PC-9 (cell line): ENCODE data around the gene AGAP1. TPM values are rescaled to one million over a fixed set of nuclear protein-coding genes. Genes with fewer than 3 reads are reported as not detected.

Experiments
- BruUV-seq: library from RNA; stranded (reverse); fragments of 400-500 nt; replicated peaks from 2 replicates; lab custom pipeline; 2021; lab: Mats Ljungman, UMichigan
- CTCF ChIA-PET: fragments of 300-600 bp; sonication (Branson Sonifier 250); formaldehyde crosslinking; loops from one replicate; lab custom pipeline; 2022; ENCODE audit warnings: antibody characterized with exemption; lab: Charles Lee
- POLR2A ChIA-PET: fragments of 300-600 bp; sonication (Branson Sonifier 250); formaldehyde crosslinking; loops from one replicate; lab custom pipeline; 2022; ENCODE audit warnings: antibody characterized with exemption; ENCODE audit not compliant: unreplicated experiment; lab: Charles Lee
- DNase-seq, 2 experiments: peaks; one replicate each; pipeline versions ENCODE4 v3.0.0 to v3.0.0-alpha.2; 2015 to 2022; ENCODE audit warnings: mixed read lengths in 1 of 2
- H2AFZ ChIP-seq: fragments of 200-600 bp; sonication (generic); 2 replicates; pipeline ENCODE4 v1.8.1; 2017; ENCODE audit warnings: antibody characterized with exemption
- H3F3A ChIP-seq: fragments of 200-600 bp; sonication (generic); 2 replicates; pipeline ENCODE4 v1.8.1; 2017; ENCODE audit warnings: antibody characterized with exemption, mild to moderate bottlenecking, low read depth; ENCODE audit not compliant: insufficient read depth
- H3K27ac ChIP-seq: fragments of 200-600 bp; sonication (generic); 2 replicates; pipeline ENCODE4 v1.6.1; 2016; ENCODE audit warnings: mixed run types
- H3K27me3 ChIP-seq: fragments of 200-600 bp; sonication (generic); 2 replicates; pipeline ENCODE4 v1.6.1; 2016; ENCODE audit warnings: low read depth, mixed run types; ENCODE audit not compliant: insufficient read depth
- H3K36me3 ChIP-seq: fragments of 200-600 bp; sonication (generic); 2 replicates; pipeline ENCODE4 v1.6.1; 2016; ENCODE audit warnings: low read depth, mixed run types
- H3K4me1 ChIP-seq: fragments of 200-600 bp; sonication (generic); replicated peaks from 2 replicates; pipeline ENCODE4 v1.6.1; 2016; ENCODE audit warnings: mixed run types; ENCODE audit not compliant: insufficient read depth
- H3K4me2 ChIP-seq: fragments of 200-600 bp; sonication (generic); 2 replicates; pipeline ENCODE4 v1.6.1; 2017; ENCODE audit warnings: mixed run types
- H3K4me3 ChIP-seq: fragments of 200-600 bp; sonication (generic); 2 replicates; pipeline ENCODE4 v1.6.1; 2016; ENCODE audit warnings: mixed run types
- H3K79me2 ChIP-seq: fragments of 200-600 bp; sonication (generic); 2 replicates; pipeline ENCODE4 v1.6.1; 2017; ENCODE audit warnings: low read depth, mixed run types
- H3K9me2 ChIP-seq: fragments of 200-600 bp; sonication (generic); 2 replicates; pipeline ENCODE4 v1.8.1; 2017; ENCODE audit warnings: mild to moderate bottlenecking; ENCODE audit not compliant: insufficient read depth
- H3K9me3 ChIP-seq: fragments of 200-600 bp; sonication (generic); 2 replicates; pipeline ENCODE4 v1.8.1; 2016; ENCODE audit warnings: low read depth; ENCODE audit not compliant: insufficient read depth
- H4K20me1 ChIP-seq: fragments of 200-600 bp; sonication (generic); 2 replicates; pipeline ENCODE4 v1.8.1; 2017; ENCODE audit not compliant: insufficient read depth
- EZH2 ChIP-seq: fragments of 200-600 bp; sonication (generic); IDR thresholded peaks from 2 replicates; pipeline ENCODE4 v1.8.0; 2017; ENCODE audit warnings: antibody characterized with exemption, low read depth
- intact Hi-C: fragments of 100-400 bp; cut with micrococcal nuclease; formaldehyde crosslinking; loops from one replicate; pipeline ENCODE4 v1.10.0; 2022; ENCODE audit not compliant: unreplicated experiment
- total RNA-seq: library from RNA; stranded (reverse); gene quantifications from 2 replicates; pipeline ENCODE4 v1.2.3, GENCODE V29; 2021
- TF ChIP-seq, protein P1 (sequence below): fragments of 200-600 bp; sonication (generic); conservative IDR thresholded peaks from 2 replicates; pipeline ENCODE4 v1.6.1; 2017; ENCODE audit warnings: mixed run types, antibody characterized with exemption, mild to moderate bottlenecking, moderate library complexity

The AGAP1 gene
- total RNA-seq, 1 experiment from 2014 or later, result 91.4 TPM

DNA sequence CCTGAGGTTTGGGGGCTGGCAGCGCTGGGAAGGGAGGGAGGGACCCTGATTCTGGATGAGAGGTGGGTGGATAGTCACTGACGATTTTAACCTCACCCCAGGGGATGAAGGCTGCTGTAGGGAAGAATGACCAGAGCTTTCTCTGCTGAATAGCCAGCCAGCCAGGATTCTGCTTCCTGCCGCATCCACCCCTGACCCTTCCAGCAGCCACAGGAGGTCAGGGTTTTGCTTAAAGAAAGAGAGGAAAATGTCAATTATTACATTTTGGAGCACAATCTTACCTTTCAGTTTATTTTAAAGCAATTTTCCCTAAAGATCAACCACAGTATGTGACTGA, 456.6 kb downstream of the AGAP1 start:
- no peaks in the 10 kb centered on the region for H3K9me2 ChIP-seq
- H3K27ac ChIP-seq, result no peak overlapping the region
- no peaks in the 10 kb centered on the region for H3K36me3 ChIP-seq
- H3K4me2 ChIP-seq, result no peak overlapping the region
- CTCF ChIA-PET, result no interaction called here
- no peaks in the 10 kb centered on the region for H3K4me1 ChIP-seq
- no peak overlapping the region for H3K4me3 ChIP-seq
- DNase-seq, result no peak
- H3K9me3 ChIP-seq, result no peaks in the 10 kb centered on the region
- no peaks in the 10 kb centered on the region for H3K27me3 ChIP-seq
- H2AFZ ChIP-seq, result no peak overlapping the region
- intact Hi-C loops, result no loop called here
- no TSS peak for BruUV-seq
- TF ChIP-seq, protein P1, sequence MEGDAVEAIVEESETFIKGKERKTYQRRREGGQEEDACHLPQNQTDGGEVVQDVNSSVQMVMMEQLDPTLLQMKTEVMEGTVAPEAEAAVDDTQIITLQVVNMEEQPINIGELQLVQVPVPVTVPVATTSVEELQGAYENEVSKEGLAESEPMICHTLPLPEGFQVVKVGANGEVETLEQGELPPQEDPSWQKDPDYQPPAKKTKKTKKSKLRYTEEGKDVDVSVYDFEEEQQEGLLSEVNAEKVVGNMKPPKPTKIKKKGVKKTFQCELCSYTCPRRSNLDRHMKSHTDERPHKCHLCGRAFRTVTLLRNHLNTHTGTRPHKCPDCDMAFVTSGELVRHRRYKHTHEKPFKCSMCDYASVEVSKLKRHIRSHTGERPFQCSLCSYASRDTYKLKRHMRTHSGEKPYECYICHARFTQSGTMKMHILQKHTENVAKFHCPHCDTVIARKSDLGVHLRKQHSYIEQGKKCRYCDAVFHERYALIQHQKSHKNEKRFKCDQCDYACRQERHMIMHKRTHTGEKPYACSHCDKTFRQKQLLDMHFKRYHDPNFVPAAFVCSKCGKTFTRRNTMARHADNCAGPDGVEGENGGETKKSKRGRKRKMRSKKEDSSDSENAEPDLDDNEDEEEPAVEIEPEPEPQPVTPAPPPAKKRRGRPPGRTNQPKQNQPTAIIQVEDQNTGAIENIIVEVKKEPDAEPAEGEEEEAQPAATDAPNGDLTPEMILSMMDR, result no peak
- no peak for TF ChIP-seq EZH2
- peaks cover 13% of the 10 kb centered on the region for H4K20me1 ChIP-seq
- H3F3A ChIP-seq, result no peaks in the 10 kb centered on the region; the same call in 1 of the 2 replicates
- H3K79me2 ChIP-seq, result no peaks in the 10 kb centered on the region
- POLR2A ChIA-PET, result no interaction called here

DNA sequence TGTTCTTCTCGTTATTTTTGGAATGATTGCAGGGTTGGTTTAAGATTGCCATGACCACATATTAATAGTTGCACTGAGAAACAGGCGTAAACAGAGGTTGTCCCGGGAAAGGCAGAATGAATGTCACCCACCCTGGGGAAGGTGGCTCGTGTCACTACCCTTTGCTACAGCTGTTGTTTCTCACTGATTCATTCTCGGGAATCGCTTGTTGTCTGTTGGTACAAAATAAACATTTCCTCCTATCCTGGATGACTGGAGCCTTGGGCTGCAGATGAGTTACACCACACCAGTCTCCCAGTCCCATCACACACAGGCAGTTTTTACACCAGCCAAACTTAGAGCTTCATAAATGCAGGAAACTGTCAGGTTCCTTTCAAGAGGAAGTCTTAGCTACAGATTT, 457.6 kb downstream of the AGAP1 start:
- DNase-seq, result no peak
- Histone ChIP-seq H3K36me3 (no peaks in the 10 kb centered on the region), H2AFZ (no peak overlapping the region), H3K27me3 (no peaks in the 10 kb centered on the region), H3F3A (no peaks in the 10 kb centered on the region; the same call in 1 of the 2 replicates), H3K9me3 (no peaks in the 10 kb centered on the region), H3K79me2 (no peaks in the 10 kb centered on the region), H3K4me2 (no peak overlapping the region), H3K27ac (no peak overlapping the region), H3K4me1 (no peaks in the 10 kb centered on the region), H3K4me3 (no peak overlapping the region), H3K9me2 (no peaks in the 10 kb centered on the region), H4K20me1 (peaks cover 16% of the 10 kb centered on the region)
- BruUV-seq, result no TSS peak
- POLR2A ChIA-PET, result interaction anchor here (0.6 kb wide), 1 partner anchor 67 kb away, joined by 4 read pairs; no protein-coding TSS in a partner anchor
- CTCF ChIA-PET, result no interaction called here
- TF ChIP-seq, protein P1, result no peak
- TF ChIP-seq EZH2, result no peak
- intact Hi-C loops, result no loop called here

GRCh38 chr2:235951982-235952381, 458.1 kb downstream of the AGAP1 start:
- H3K27me3 ChIP-seq, result no peaks in the 10 kb centered on the region
- H3K4me3 ChIP-seq, result no peak overlapping the region
- no peaks in the 10 kb centered on the region; the same call in 1 of the 2 replicates for H3F3A ChIP-seq
- peak in 1 of 2 experiments; percentile 20 for DNase-seq
- H3K79me2 ChIP-seq, result no peaks in the 10 kb centered on the region
- H3K9me2 ChIP-seq, result no peaks in the 10 kb centered on the region
- ChIA-PET CTCF (interaction anchor here (0.5 kb wide), 1 partner anchor 17 kb away, joined by 4 read pairs; no protein-coding TSS in a partner anchor), POLR2A (interaction anchor here (0.6 kb wide), 2 partner anchors 9 to 66 kb away, joined by 4 to 8 read pairs; no protein-coding TSS in a partner anchor)
- no peaks in the 10 kb centered on the region for H3K36me3 ChIP-seq
- H3K4me1 ChIP-seq, result no peaks in the 10 kb centered on the region
- H4K20me1 ChIP-seq, result peaks cover 20% of the 10 kb centered on the region
- no peak overlapping the region for H3K4me2 ChIP-seq
- H3K27ac ChIP-seq, result no peak overlapping the region
- H2AFZ ChIP-seq, result no peak overlapping the region
- BruUV-seq, result no TSS peak
- no peak for TF ChIP-seq EZH2
- TF ChIP-seq, protein P1, result no peak
- intact Hi-C loops, result no loop called here
- no peaks in the 10 kb centered on the region for H3K9me3 ChIP-seq
